CD4-positive, alpha-beta memory T cell (primary cell): ENCODE measurements around the gene MORN1. TPM values are rescaled to one million over a fixed set of nuclear protein-coding genes. Genes with fewer than 3 reads are reported as not detected.

Experiments
- CTCF ChIA-PET: fragments of 350-600 bp; sonication (Branson Sonifier 250); formaldehyde crosslinking; loops from one replicate; lab custom pipeline; 2021; ENCODE audit warnings: inconsistent platforms; ENCODE audit not compliant: partially characterized antibody; lab: Charles Lee
- POLR2A ChIA-PET: fragments of 350-600 bp; sonication (Branson Sonifier 250); formaldehyde crosslinking; loops from one replicate; lab custom pipeline; 2021; ENCODE audit not compliant: partially characterized antibody; lab: Charles Lee
- DNase-seq, 5 donors: peaks; one replicate each; pipeline versions ENCODE4 v3.0.0 to v3.0.0-alpha.2; 2020 to 2022; ENCODE audit warnings: mixed read lengths in 1 of 5
- H3K27ac ChIP-seq: one replicate; pipeline ENCODE4 v1.7.0; 2013; ENCODE audit warnings: low read depth, low read length
- H3K27me3 ChIP-seq: 2 replicates; pipeline ENCODE4 v1.7.0; 2013; ENCODE audit warnings: mild to moderate bottlenecking, low read length, moderate library complexity; ENCODE audit not compliant: insufficient read depth
- H3K36me3 ChIP-seq: 2 replicates; pipeline ENCODE4 v1.7.0; 2013; ENCODE audit warnings: mild to moderate bottlenecking, low read length, moderate library complexity; ENCODE audit not compliant: insufficient read depth
- H3K4me1 ChIP-seq: 2 replicates; pipeline ENCODE4 v1.7.0; 2013; ENCODE audit warnings: mild to moderate bottlenecking, low read length, moderate library complexity; ENCODE audit not compliant: insufficient read depth
- H3K4me3 ChIP-seq, 2 donors: one replicate each; pipeline ENCODE4 v1.7.0; 2013; ENCODE audit warnings: low read length in 2 of 2, mild to moderate bottlenecking in 1 of 2
- H3K9me3 ChIP-seq, 2 donors: one replicate each; pipeline ENCODE4 v1.7.0; 2013; ENCODE audit warnings: low read length in 2 of 2, control low read depth in 1 of 2; ENCODE audit not compliant: control insufficient read depth in 1 of 2
- H3K27ac Mint-ChIP-seq, 7 donors: one replicate each; pipeline ENCODE4 v1.8.0; 2020 to 2021; ENCODE audit warnings: mixed read lengths in 7 of 7, mild to moderate bottlenecking in 6 of 7, inconsistent platforms in 3 of 7, moderate library complexity in 3 of 7
- H3K27me3 Mint-ChIP-seq, 2 donors: one replicate each; pipeline ENCODE4 v1.8.0; 2020 to 2021; ENCODE audit warnings: mixed read lengths in 2 of 2
- H3K36me3 Mint-ChIP-seq, 2 donors: one replicate each; pipeline ENCODE4 v1.8.0; 2020 to 2021; ENCODE audit warnings: mixed read lengths in 2 of 2, inconsistent platforms in 1 of 2, mild to moderate bottlenecking in 1 of 2
- H3K4me1 Mint-ChIP-seq, 4 donors: one replicate each; pipeline ENCODE4 v1.8.0; 2020 to 2021; ENCODE audit warnings: mixed read lengths in 4 of 4, mild to moderate bottlenecking in 1 of 4
- H3K4me3 Mint-ChIP-seq, 8 donors: one replicate each; pipeline ENCODE4 v1.8.0; 2020 to 2021; ENCODE audit warnings: mixed read lengths in 8 of 8, mild to moderate bottlenecking in 7 of 8, moderate library complexity in 6 of 8, inconsistent platforms in 3 of 8
- H3K9me3 Mint-ChIP-seq, 8 donors: one replicate each; pipeline ENCODE4 v1.8.0; 2020 to 2021; ENCODE audit warnings: mixed read lengths in 8 of 8, mild to moderate bottlenecking in 5 of 8, inconsistent platforms in 3 of 8, moderate library complexity in 1 of 8
- intact Hi-C: fragments of 100-400 bp; cut with micrococcal nuclease; formaldehyde crosslinking; loops from one replicate; pipeline ENCODE4 v1.15.1; 2023
- polyA plus RNA-seq, 2 donors: library from polyadenylated mRNA; unstranded; fragments of 300-500 nt; fragmentation: Illumina TruSeq; gene quantifications; one replicate each; pipeline ENCODE4 v1.2.3, GENCODE V29; 2021
- total RNA-seq, 2 experiments: library from RNA; stranded (reverse); gene quantifications; one replicate each; pipeline ENCODE4 v1.2.3, GENCODE V29; 2021

MORN1 gene
- total and polyA plus RNA-seq, 4 experiments from 2014 or later: 1.9 to 15.3 (median 7.4) TPM

GRCh38 chr1:2308844-2309243 is 82.5 kb downstream of the MORN1 start:
- Mint-ChIP-seq H3K4me3 (no peak overlapping the region), H3K27me3 (no peaks in the 10 kb centered on the region), H3K27ac (peak overlapping the region; percentile 11 to 86 (median 62)), H3K9me3 (peaks cover 0 to 2% (median 0%) of the 10 kb centered on the region in 8 donors), H3K4me1 (peaks cover 2 to 13% (median 7%) of the 10 kb centered on the region in 4 donors), H3K36me3 (peaks cover 25 to 41% of the 10 kb centered on the region in 2 donors)
- H3K9me3 ChIP-seq: no peaks in the 10 kb centered on the region
- POLR2A ChIA-PET: interaction anchor here (1.7 to 9.4 kb wide), 2 partner anchors 53 to 79 kb away, joined by 8 to 88 read pairs; partner anchors contain the start of gene SKI
- CTCF ChIA-PET: interaction anchor here (1.5 to 1.9 kb wide), 2 partner anchors 80 to 114 kb away, joined by 4 to 6 read pairs; partner anchors contain the start of gene FAAP20
- no peaks in the 10 kb centered on the region for H3K27me3 ChIP-seq
- H3K4me1 ChIP-seq: peaks cover 27% of the 10 kb centered on the region
- no peak for DNase-seq
- H3K4me3 ChIP-seq: no peak overlapping the region
- H3K36me3 ChIP-seq: peaks cover 42% of the 10 kb centered on the region
- no peak overlapping the region for H3K27ac ChIP-seq
- intact Hi-C loops: loop anchor here (10.0 kb wide), 1 partner anchor 236 kb away; no protein-coding TSS in a partner anchor

- Mint-ChIP-seq H3K4me3 (peak overlapping the region in 1 of 8 donors; percentile 11), H3K4me1 (peaks cover 1 to 17% (median 6%) of the 10 kb centered on the region in 4 donors), H3K9me3 (peaks cover 0 to 2% (median 0%) of the 10 kb centered on the region in 8 donors), H3K36me3 (peaks cover 25 to 47% of the 10 kb centered on the region in 2 donors), H3K27me3 (no peaks in the 10 kb centered on the region), H3K27ac (peak overlapping the region in 6 of 7 donors; percentile 23 to 86 (median 68))
- peaks cover 18% of the 10 kb centered on the region for H3K4me1 ChIP-seq
- intact Hi-C loops: loop anchor here (10.0 kb wide), 1 partner anchor 237 kb away; no protein-coding TSS in a partner anchor
- H3K27me3 ChIP-seq: no peaks in the 10 kb centered on the region
- ChIA-PET CTCF (no interaction called here), POLR2A (no interaction called here)
- no peaks in the 10 kb centered on the region for H3K9me3 ChIP-seq
- peaks cover 49% of the 10 kb centered on the region for H3K36me3 ChIP-seq
- no peak overlapping the region for H3K27ac ChIP-seq
- no peak for DNase-seq
- H3K4me3 ChIP-seq: no peak overlapping the region
Observed at GRCh38 chr1:2307972-2308371, 83.4 kb downstream of the MORN1 start.

- Histone ChIP-seq H3K27ac (no peak overlapping the region), H3K36me3 (peaks cover 57% of the 10 kb centered on the region), H3K27me3 (no peaks in the 10 kb centered on the region), H3K4me3 (no peak overlapping the region), H3K9me3 (no peaks in the 10 kb centered on the region), H3K4me1 (peaks cover 17% of the 10 kb centered on the region)
- intact Hi-C loops: loop anchor here (10.0 kb wide), 1 partner anchor 238 kb away; no protein-coding TSS in a partner anchor
- Mint-ChIP-seq H3K4me3 (peak overlapping the region in 1 of 8 donors; percentile 20), H3K27me3 (no peaks in the 10 kb centered on the region), H3K9me3 (peaks cover 0 to 2% (median 0%) of the 10 kb centered on the region in 8 donors), H3K36me3 (peaks cover 25 to 47% of the 10 kb centered on the region in 2 donors), H3K4me1 (peaks cover 1 to 24% (median 9%) of the 10 kb centered on the region in 4 donors), H3K27ac (peak overlapping the region in 4 of 7 donors; percentile 57 to 86 (median 68))
- ChIA-PET POLR2A (interaction anchor here (0.7 to 1.3 kb wide), 3 partner anchors 8 to 73 kb away, joined by 3 to 6 read pairs (median 4); no protein-coding TSS in a partner anchor), CTCF (interaction anchor here (0.8 kb wide), 1 partner anchor 9 kb away, joined by 4 read pairs; no protein-coding TSS in a partner anchor)
- DNase-seq: peak in 1 of 5 donors; percentile 42
Observed at GRCh38 chr1:2307064-2307605, 84.2 kb downstream of the MORN1 start.

GRCh38 chr1:2306151-2306978 is 85.0 kb downstream of the MORN1 start:
- intact Hi-C loops: loop anchor here (10.0 kb wide), 1 partner anchor 238 kb away; no protein-coding TSS in a partner anchor
- H3K27me3 ChIP-seq: no peaks in the 10 kb centered on the region
- Mint-ChIP-seq H3K4me3 (peak overlapping the region in 1 of 8 donors; percentile 20), H3K27me3 (no peaks in the 10 kb centered on the region), H3K4me1 (peaks cover 6 to 29% (median 15%) of the 10 kb centered on the region in 4 donors), H3K36me3 (peaks cover 25 to 48% of the 10 kb centered on the region in 2 donors), H3K27ac (peak overlapping the region in 5 of 7 donors; percentile 36 to 86 (median 65)), H3K9me3 (peaks cover 0 to 2% (median 0%) of the 10 kb centered on the region in 8 donors)
- H3K27ac ChIP-seq: peak overlapping the region; percentile 3
- DNase-seq: no peak
- H3K4me1 ChIP-seq: peaks cover 17% of the 10 kb centered on the region
- H3K9me3 ChIP-seq: no peaks in the 10 kb centered on the region
- CTCF ChIA-PET: interaction anchor here (0.8 kb wide), 1 partner anchor 9 kb away, joined by 4 read pairs; no protein-coding TSS in a partner anchor
- peaks cover 57% of the 10 kb centered on the region for H3K36me3 ChIP-seq
- H3K4me3 ChIP-seq: no peak overlapping the region
- POLR2A ChIA-PET: interaction anchor here (0.7 to 1.3 kb wide), 3 partner anchors 9 to 73 kb away, joined by 3 to 6 read pairs (median 4); no protein-coding TSS in a partner anchor

GRCh38 chr1:2304921-2305681 is 86.3 kb downstream of the MORN1 start:
- ChIA-PET POLR2A (interaction anchor here (0.6 to 1.0 kb wide), 3 partner anchors 49 to 681 kb away, joined by 3 to 4 read pairs (median 3); no protein-coding TSS in a partner anchor), CTCF (no interaction called here)
- peaks cover 57% of the 10 kb centered on the region for H3K36me3 ChIP-seq
- H3K27me3 ChIP-seq: no peaks in the 10 kb centered on the region
- intact Hi-C loops: loop anchor here (10.0 kb wide), 1 partner anchor 240 kb away; no protein-coding TSS in a partner anchor
- Mint-ChIP-seq H3K27me3 (no peaks in the 10 kb centered on the region), H3K36me3 (peaks cover 25 to 54% of the 10 kb centered on the region in 2 donors), H3K9me3 (peaks cover 0 to 2% (median 0%) of the 10 kb centered on the region in 8 donors), H3K4me1 (peaks cover 8 to 42% (median 23%) of the 10 kb centered on the region in 4 donors), H3K27ac (peak overlapping the region; percentile 15 to 85 (median 47)), H3K4me3 (peak overlapping the region in 1 of 8 donors; percentile 7)
- no peaks in the 10 kb centered on the region for H3K9me3 ChIP-seq
- H3K4me3 ChIP-seq: no peak overlapping the region
- DNase-seq: peak in 1 of 5 donors; percentile 42
- H3K27ac ChIP-seq: peak overlapping the region; percentile 3
- H3K4me1 ChIP-seq: peaks cover 26% of the 10 kb centered on the region

GRCh38 chr1:2304282-2304681 is 87.1 kb downstream of the MORN1 start:
- Histone ChIP-seq H3K4me3 (no peak overlapping the region), H3K27me3 (no peaks in the 10 kb centered on the region), H3K4me1 (peaks cover 34% of the 10 kb centered on the region), H3K9me3 (no peaks in the 10 kb centered on the region), H3K27ac (no peak overlapping the region), H3K36me3 (peaks cover 57% of the 10 kb centered on the region)
- DNase-seq: peak in 1 of 5 donors; percentile 31
- H3K36me3 Mint-ChIP-seq: peaks cover 25 to 53% of the 10 kb centered on the region in 2 donors
- peaks cover 0 to 2% (median 0%) of the 10 kb centered on the region in 8 donors for H3K9me3 Mint-ChIP-seq
- peak overlapping the region in 1 of 7 donors; percentile 99 for H3K27ac Mint-ChIP-seq
- ChIA-PET POLR2A (interaction anchor here (1.0 to 1.6 kb wide), 2 partner anchors 49 to 71 kb away, joined by 4 to 5 read pairs; no protein-coding TSS in a partner anchor), CTCF (no interaction called here)
- H3K4me3 Mint-ChIP-seq: no peak overlapping the region
- intact Hi-C loops: loop anchor here (10.0 kb wide), 1 partner anchor 241 kb away; no protein-coding TSS in a partner anchor
- peaks cover 11 to 50% (median 29%) of the 10 kb centered on the region in 4 donors for H3K4me1 Mint-ChIP-seq
- H3K27me3 Mint-ChIP-seq: no peaks in the 10 kb centered on the region
